Body of pancreas (tissue), 4 donors: ENCODE data around the gene PARP1. TPM values are rescaled to one million over a fixed set of nuclear protein-coding genes. Genes with fewer than 3 reads are reported as not detected.

Experiments
- ATAC-seq: fragments of 150-250 bp; one replicate; pipeline ENCODE4 v1.9.1; 2016
- DNase-seq, 4 donors: peaks; one replicate each; pipeline ENCODE4 v3.0.0-alpha.2; 2019
- H3K27ac ChIP-seq, 4 donors: fragments of 200-600 bp; sonication (generic); 1 replicate in 3 of 4; 2 replicates in 1 of 4; pipeline versions ENCODE4 v1.5.1 to v1.6.1; 2016 to 2019; ENCODE audit warnings: mild to moderate bottlenecking in 1 of 4, mixed read lengths in 1 of 4, moderate library complexity in 1 of 4
- H3K27me3 ChIP-seq, 2 donors: fragments of 200-600 bp; sonication (generic); one replicate each; pipeline ENCODE4 v1.6.0; 2016; ENCODE audit warnings: mild to moderate bottlenecking in 1 of 2
- H3K36me3 ChIP-seq, 2 donors: fragments of 200-600 bp; sonication (generic); replicated peaks in 1 of 2; 2 replicates each; pipeline ENCODE4 v1.5.1; 2016; ENCODE audit warnings: low read depth in 2 of 2; ENCODE audit not compliant: insufficient read depth in 1 of 2
- H3K4me1 ChIP-seq: fragments of 200-600 bp; sonication (generic); one replicate; pipeline ENCODE4 v1.6.0; 2016
- H3K4me3 ChIP-seq, 2 donors: fragments of 200-600 bp; sonication (generic); 1 replicate in 1 of 2; 2 replicates in 1 of 2; pipeline ENCODE4 v1.5.1; 2016 to 2019
- H3K9me3 ChIP-seq, 3 donors: fragments of 200-600 bp; sonication (generic); 1 replicate in 2 of 3; 2 replicates in 1 of 3; pipeline ENCODE4 v1.5.1; 2016
- CTCF ChIP-seq, 7 experiments: fragments of 450-650 bp in 4 of 7; fragments of 200-600 bp in 3 of 7; sonication (generic) in 3 of 7; IDR thresholded peaks; one replicate each; pipeline ENCODE4 v1.5.1; 2016 to 2019; ENCODE audit warnings: antibody characterized with exemption in 7 of 7
- POLR2A ChIP-seq, 3 donors: fragments of 450-650 bp; IDR thresholded peaks; one replicate each; pipeline ENCODE4 v1.6.1; 2016; ENCODE audit warnings: antibody characterized with exemption in 3 of 3, mild to moderate bottlenecking in 2 of 3
- WGBS, 2 donors: methylation state at CpG; one replicate each; pipeline ENCODE4 v1.1.5; 2017; 5-methylcytosine and 5-hydroxymethylcytosine counted together
- intact Hi-C: fragments of 100-400 bp; cut with DNase I; formaldehyde crosslinking; loops from one replicate; pipeline ENCODE4 v1.15.1; 2023
- total RNA-seq, 2 donors: library from RNA; depleted of rRNA; stranded (reverse); fragments of >200 nt; gene quantifications; one replicate each; pipeline ENCODE4 v1.1.0, GENCODE V29; 2016

The PARP1 gene
- total RNA-seq, 2 donors from 2014 or later = 56.3 to 72.8 TPM

- ATAC-seq (no peak), DNase-seq (no peak)
- Histone ChIP-seq H3K4me3 (no peak overlapping the region), H3K4me1 (no peaks in the 10 kb centered on the region), H3K27me3 (no peaks in the 10 kb centered on the region), H3K27ac (no peak overlapping the region), H3K9me3 (no peaks in the 10 kb centered on the region), H3K36me3 (no peaks in the 10 kb centered on the region)
- 71% methylated on average over 3 to 4 of the region's 4 CpGs for WGBS, 2 donors
- intact Hi-C loops = no loop called here
- TF ChIP-seq CTCF (IDR thresholded peaks at IDR 0.05) = no peak
- no peak for TF ChIP-seq POLR2A (IDR thresholded peaks at IDR 0.05)
Measured at GRCh38 chr1:226417830-226418546, 10.1 kb upstream of the PARP1 start.

- Histone ChIP-seq H3K36me3 (no peaks in the 10 kb centered on the region), H3K9me3 (no peaks in the 10 kb centered on the region), H3K27me3 (no peaks in the 10 kb centered on the region), H3K4me1 (no peaks in the 10 kb centered on the region), H3K4me3 (no peak overlapping the region), H3K27ac (no peak overlapping the region)
- DNase-seq (no peak), ATAC-seq (no peak)
- 81 to 90% methylated on average over 6 of the region's 6 CpGs for WGBS, 2 donors
- TF ChIP-seq POLR2A (IDR thresholded peaks at IDR 0.05) (no peak), CTCF (IDR thresholded peaks at IDR 0.05) (no peak)
- intact Hi-C loops = no loop called here
Measured at GRCh38 chr1:226417350-226417749, 9.5 kb upstream of the PARP1 start.

GRCh38 chr1:226414098-226414698 lies 6.3 kb upstream of the PARP1 start:
- Histone ChIP-seq H3K9me3 (no peaks in the 10 kb centered on the region), H3K4me3 (no peak overlapping the region), H3K27ac (no peak overlapping the region), H3K36me3 (no peaks in the 10 kb centered on the region), H3K4me1 (no peaks in the 10 kb centered on the region), H3K27me3 (no peaks in the 10 kb centered on the region)
- DNase-seq (no peak), ATAC-seq (no peak)
- TF ChIP-seq POLR2A (IDR thresholded peaks at IDR 0.05) (no peak), CTCF (IDR thresholded peaks at IDR 0.05) (no peak)
- WGBS, 2 donors = 73 to 83% methylated on average over 11 of the region's 11 CpGs
- intact Hi-C loops = no loop called here

GRCh38 chr1:226411619-226412018 lies 3.7 kb upstream of the PARP1 start:
- Histone ChIP-seq H3K27ac (no peak overlapping the region), H3K36me3 (no peaks in the 10 kb centered on the region), H3K9me3 (no peaks in the 10 kb centered on the region), H3K4me3 (no peak overlapping the region), H3K27me3 (no peaks in the 10 kb centered on the region), H3K4me1 (peaks cover 4% of the 10 kb centered on the region)
- TF ChIP-seq POLR2A (IDR thresholded peaks at IDR 0.05) (no peak), CTCF (IDR thresholded peaks at IDR 0.05) (no peak)
- ATAC-seq (no peak), DNase-seq (peak in 2 of 4 donors; percentile 35 to 36)
- intact Hi-C loops = no loop called here
- WGBS, 2 donors = 64 to 73% methylated on average over 5 of the region's 5 CpGs

GRCh38 chr1:226410958-226411357 lies 3.1 kb upstream of the PARP1 start:
- intact Hi-C loops = no loop called here
- H3K4me1 ChIP-seq = peaks cover 11% of the 10 kb centered on the region
- 86 to 91% methylated on average over 2 of the region's 2 CpGs for WGBS, 2 donors
- H3K36me3 ChIP-seq = no peaks in the 10 kb centered on the region
- no peak for DNase-seq
- no peaks in the 10 kb centered on the region for H3K27me3 ChIP-seq
- H3K4me3 ChIP-seq = no peak overlapping the region
- no peak overlapping the region for H3K27ac ChIP-seq
- H3K9me3 ChIP-seq = no peaks in the 10 kb centered on the region
- TF ChIP-seq POLR2A (IDR thresholded peaks at IDR 0.05) (no peak), CTCF (IDR thresholded peaks at IDR 0.05) (no peak)
- ATAC-seq = no peak
